Measurements from ENCODE around the gene LTBP3.

GRCh38 chr11:65578667-65579066, 20.5 kb upstream of the LTBP3 start:
- no peak for TF ChIP-seq POLR2A (IDR thresholded peaks at IDR 0.05)
- TF ChIP-seq, protein P1, sequence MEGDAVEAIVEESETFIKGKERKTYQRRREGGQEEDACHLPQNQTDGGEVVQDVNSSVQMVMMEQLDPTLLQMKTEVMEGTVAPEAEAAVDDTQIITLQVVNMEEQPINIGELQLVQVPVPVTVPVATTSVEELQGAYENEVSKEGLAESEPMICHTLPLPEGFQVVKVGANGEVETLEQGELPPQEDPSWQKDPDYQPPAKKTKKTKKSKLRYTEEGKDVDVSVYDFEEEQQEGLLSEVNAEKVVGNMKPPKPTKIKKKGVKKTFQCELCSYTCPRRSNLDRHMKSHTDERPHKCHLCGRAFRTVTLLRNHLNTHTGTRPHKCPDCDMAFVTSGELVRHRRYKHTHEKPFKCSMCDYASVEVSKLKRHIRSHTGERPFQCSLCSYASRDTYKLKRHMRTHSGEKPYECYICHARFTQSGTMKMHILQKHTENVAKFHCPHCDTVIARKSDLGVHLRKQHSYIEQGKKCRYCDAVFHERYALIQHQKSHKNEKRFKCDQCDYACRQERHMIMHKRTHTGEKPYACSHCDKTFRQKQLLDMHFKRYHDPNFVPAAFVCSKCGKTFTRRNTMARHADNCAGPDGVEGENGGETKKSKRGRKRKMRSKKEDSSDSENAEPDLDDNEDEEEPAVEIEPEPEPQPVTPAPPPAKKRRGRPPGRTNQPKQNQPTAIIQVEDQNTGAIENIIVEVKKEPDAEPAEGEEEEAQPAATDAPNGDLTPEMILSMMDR (IDR thresholded peaks at IDR 0.05), result no peak
